ENCODE measurements around the gene SLC6A19. TPM values are rescaled to one million over a fixed set of nuclear protein-coding genes. Genes with fewer than 3 reads are reported as not detected.

The SLC6A19 gene
- polyA plus RNA-seq, 1 of the 3 experiments (the other 2 are of a cell fraction) = not detected

GRCh38 chr5:1208743-1209488 lies 7.5 kb downstream of the SLC6A19 start:
- Histone ChIP-seq H4K20me1 (ENCODE audit: insufficient read depth) (no peaks in the 10 kb centered on the region), H3K9me3 (no peaks in the 10 kb centered on the region), H3K4me1 (ENCODE audit: control insufficient read depth in 1 of 2, insufficient read depth in 2 of 2, low read depth in 1 of 2, low read length in 1 of 2) (no peaks in the 10 kb centered on the region), H3K4me2 (no peak overlapping the region), H3K27me3 (ENCODE audit: insufficient read depth) (peaks cover 40% of the 10 kb centered on the region), H3K4me3 (ENCODE audit: low read depth in 2 of 2, low read length in 1 of 2) (no peak overlapping the region), H3K27ac (ENCODE audit: low read depth in 2 of 2, low read length in 1 of 2) (no peak overlapping the region), H3K9ac (no peak overlapping the region), H3K79me2 (ENCODE audit: insufficient read depth) (no peaks in the 10 kb centered on the region), H3F3A (replicated peaks; ENCODE audit: insufficient read depth) (no peaks in the 10 kb centered on the region), H3K9me2 (no peaks in the 10 kb centered on the region), H3K36me3 (replicated peaks in 1 of 2; ENCODE audit: control insufficient read depth in 1 of 2, insufficient read depth in 2 of 2, low read length in 1 of 2) (no peaks in the 10 kb centered on the region), H2AFZ (ENCODE audit: low read depth) (no peak overlapping the region)
- ChIA-PET CTCF (interaction anchor here (0.6 to 2.8 kb wide), 15 partner anchors 14 to 657 kb away, joined by 3 to 23 read pairs (median 3); no protein-coding TSS in a partner anchor), POLR2A (interaction anchor here (0.6 kb wide), 1 partner anchor 204 kb away, joined by 3 read pairs; no protein-coding TSS in a partner anchor)
- DNase-seq = peak; percentile 79
- 38% methylated on average over 4 of the region's 24 CpGs for WGBS (ENCODE audit: low lambda C conversion rate)
- TF ChIP-seq NRF1 (IDR thresholded peaks at IDR 0.05; ENCODE audit: low read depth, low read length) (no peak), POLR2AphosphoS5 (IDR thresholded peaks at IDR 0.05; ENCODE audit: low read depth, low read length) (no peak), TCF12 (IDR thresholded peaks at IDR 0.05) (no peak), USF1 (IDR thresholded peaks at IDR 0.05; ENCODE audit: borderline replicate concordance, low read depth) (no peak), MEF2A (IDR thresholded peaks at IDR 0.05; ENCODE audit: borderline replicate concordance, low read depth) (no peak), YY1 (IDR thresholded peaks at IDR 0.05; ENCODE audit: low read depth) (no peak), IRF3 (IDR thresholded peaks at IDR 0.05; ENCODE audit: low read depth, low read length) (no peak), GATA2 (CRISPR knock-in tag; IDR thresholded peaks at IDR 0.05) (no peak), MAX (IDR thresholded peaks at IDR 0.05; ENCODE audit: low read depth) (no peak), MXI1 (IDR thresholded peaks at IDR 0.05; ENCODE audit: low read depth, low read length) (no peak), SIN3A (IDR thresholded peaks at IDR 0.05; ENCODE audit: borderline replicate concordance, low read depth, low read length) (no peak), CTCF (IDR thresholded peaks at IDR 0.05) (peak; percentile 53), TAF1 (IDR thresholded peaks at IDR 0.05; ENCODE audit: borderline replicate concordance, low read depth, low read length) (no peak), EZH2phosphoT487 (IDR thresholded peaks at IDR 0.05; ENCODE audit: borderline replicate concordance, low read depth) (no peak), RFX5 (IDR thresholded peaks at IDR 0.05; ENCODE audit: low read length) (no peak), REST (IDR thresholded peaks at IDR 0.05; ENCODE audit: low read depth, low read length) (no peak), RAD21 (IDR thresholded peaks at IDR 0.05; ENCODE audit: low read length) (peak; percentile 61), ZBTB33 (IDR thresholded peaks at IDR 0.05; ENCODE audit: borderline replicate concordance, low read depth) (no peak), SMC3 (IDR thresholded peaks at IDR 0.05; ENCODE audit: low read depth, low read length) (peak; percentile 56), NFIC (IDR thresholded peaks at IDR 0.05; ENCODE audit: borderline replicate concordance) (no peak)

Measured in SK-N-SH (cell line).